ENCODE data around the gene SPECC1.
"Not testable (repeated sequence)": the region's sequence is repeated elsewhere in the genome, so short reads cannot be mapped to it uniquely, and the experiment has no call there.

Gene SPECC1

GRCh38 chr17:20022701-20023100 lies 13.5 kb downstream of the SPECC1 start:
- H3K27ac ChIP-seq = no peak overlapping the region
- TF ChIP-seq CTCF (conservative IDR thresholded peaks at IDR 0.05) = no peak

GRCh38 chr17:20026960-20027359 lies 17.8 kb downstream of the SPECC1 start:
- no peak for TF ChIP-seq CTCF (conservative IDR thresholded peaks at IDR 0.05)
- no peak overlapping the region for H3K27ac ChIP-seq

- TF ChIP-seq CTCF (conservative IDR thresholded peaks at IDR 0.05) = no peak
Measured at GRCh38 chr17:20028443-20028842, 19.3 kb downstream of the SPECC1 start.

GRCh38 chr17:20032636-20033035 lies 23.5 kb downstream of the SPECC1 start:
- no peak overlapping the region for H3K27ac ChIP-seq
- TF ChIP-seq CTCF (conservative IDR thresholded peaks at IDR 0.05) = no peak

More at GRCh38 chr17:20028443-20028842, 19.3 kb downstream of the SPECC1 start:
- no peak overlapping the region for H3K27ac ChIP-seq

- TF ChIP-seq CTCF (conservative IDR thresholded peaks at IDR 0.05) = no peak
Measured at GRCh38 chr17:20033415-20033814, 24.3 kb downstream of the SPECC1 start.

GRCh38 chr17:20035501-20035900 lies 26.3 kb downstream of the SPECC1 start:
- no peak for TF ChIP-seq CTCF (conservative IDR thresholded peaks at IDR 0.05)

More at GRCh38 chr17:20033415-20033814, 24.3 kb downstream of the SPECC1 start:
- H3K27ac ChIP-seq = no peak overlapping the region

GRCh38 chr17:20037286-20037685 lies 28.1 kb downstream of the SPECC1 start:
- H3K27ac ChIP-seq = not testable (repeated sequence)

More at GRCh38 chr17:20035501-20035900, 26.3 kb downstream of the SPECC1 start:
- no peak overlapping the region for H3K27ac ChIP-seq

- no peak for TF ChIP-seq CTCF (conservative IDR thresholded peaks at IDR 0.05)
- H3K27ac ChIP-seq = no peak overlapping the region
Measured at GRCh38 chr17:20039037-20039436, 29.9 kb downstream of the SPECC1 start.

All from VCaP (cell line).